Testis (tissue), 2 donors: ENCODE data around the gene WNT2.

Source experiments
- POLR2A ChIP-seq: fragments of 450-650 bp; IDR thresholded peaks from one replicate; pipeline ENCODE4 v1.6.1; 2017; ENCODE audit warnings: antibody characterized with exemption, mild to moderate bottlenecking, moderate library complexity
- TF ChIP-seq, protein P1 (sequence below), 3 experiments: fragments of 450-650 bp in 2 of 3; fragments of 200-600 bp in 1 of 3; sonication (generic) in 1 of 3; IDR thresholded peaks; one replicate each; pipeline ENCODE4 v1.5.1; 2016 to 2019; ENCODE audit warnings: antibody characterized with exemption in 3 of 3, mild to moderate bottlenecking in 2 of 3, moderate library complexity in 1 of 3

DNA sequence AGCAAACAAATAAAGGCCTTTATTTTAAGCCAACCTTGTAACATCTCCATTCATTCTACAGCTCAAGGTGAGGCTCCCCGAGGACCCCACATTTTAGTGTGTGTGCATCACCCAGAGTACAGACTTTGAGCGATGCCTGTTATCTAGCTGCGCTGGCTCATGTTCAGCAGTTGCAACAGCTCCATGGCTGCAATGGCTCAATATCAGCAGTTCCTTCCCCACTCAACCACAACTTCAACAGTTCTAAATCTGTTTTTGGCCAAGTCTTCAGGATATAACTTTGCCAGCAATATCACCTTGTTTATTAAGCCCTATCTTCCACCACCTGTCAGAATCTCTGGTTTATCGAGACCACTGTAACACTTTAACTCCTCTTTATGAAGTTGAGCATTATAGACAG, 95.8 kb downstream of the WNT2 start:
- TF ChIP-seq POLR2A: no peak
- TF ChIP-seq, protein P1, sequence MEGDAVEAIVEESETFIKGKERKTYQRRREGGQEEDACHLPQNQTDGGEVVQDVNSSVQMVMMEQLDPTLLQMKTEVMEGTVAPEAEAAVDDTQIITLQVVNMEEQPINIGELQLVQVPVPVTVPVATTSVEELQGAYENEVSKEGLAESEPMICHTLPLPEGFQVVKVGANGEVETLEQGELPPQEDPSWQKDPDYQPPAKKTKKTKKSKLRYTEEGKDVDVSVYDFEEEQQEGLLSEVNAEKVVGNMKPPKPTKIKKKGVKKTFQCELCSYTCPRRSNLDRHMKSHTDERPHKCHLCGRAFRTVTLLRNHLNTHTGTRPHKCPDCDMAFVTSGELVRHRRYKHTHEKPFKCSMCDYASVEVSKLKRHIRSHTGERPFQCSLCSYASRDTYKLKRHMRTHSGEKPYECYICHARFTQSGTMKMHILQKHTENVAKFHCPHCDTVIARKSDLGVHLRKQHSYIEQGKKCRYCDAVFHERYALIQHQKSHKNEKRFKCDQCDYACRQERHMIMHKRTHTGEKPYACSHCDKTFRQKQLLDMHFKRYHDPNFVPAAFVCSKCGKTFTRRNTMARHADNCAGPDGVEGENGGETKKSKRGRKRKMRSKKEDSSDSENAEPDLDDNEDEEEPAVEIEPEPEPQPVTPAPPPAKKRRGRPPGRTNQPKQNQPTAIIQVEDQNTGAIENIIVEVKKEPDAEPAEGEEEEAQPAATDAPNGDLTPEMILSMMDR (IDR thresholded peaks at IDR 0.05): no peak
